AG04450 (cell line): ENCODE data around the gene PLXND1. TPM values are rescaled to one million over a fixed set of nuclear protein-coding genes. Genes with fewer than 3 reads are reported as not detected.

Experiments
- CTCF ChIA-PET: fragments of 300-600, 350-600 bp; formaldehyde crosslinking; extraction: SDS; loops from one replicate; lab custom pipeline; 2022; ENCODE audit warnings: antibody characterized with exemption, inconsistent platforms; lab: Charles Lee
- POLR2A ChIA-PET: fragments of 350-600 bp; formaldehyde crosslinking; extraction: SDS; loops from one replicate; lab custom pipeline; 2021; ENCODE audit warnings: antibody characterized with exemption, inconsistent platforms; lab: Yijun Ruan, JAX
- DNase-seq: peaks from one replicate; pipeline ENCODE4 v3.0.0-alpha.2; 2011; ENCODE audit warnings: low read depth, low spot score
- H3K27ac ChIP-seq: one replicate; pipeline ENCODE4 v1.5.1; 2012; ENCODE audit warnings: low read depth, low read length, control low read depth
- H3K27me3 ChIP-seq: one replicate; pipeline ENCODE4 v1.6.0; 2012; ENCODE audit warnings: low read length; ENCODE audit not compliant: control insufficient read depth, insufficient read depth
- H3K4me3 ChIP-seq: 2 replicates; pipeline ENCODE4 v1.5.1; 2011; ENCODE audit warnings: mild to moderate bottlenecking, low read depth, low read length, control low read depth
- H3K9me3 ChIP-seq: 2 replicates; pipeline ENCODE4 v1.5.1; 2012; ENCODE audit warnings: low read length; ENCODE audit not compliant: control insufficient read depth, insufficient read depth
- CTCF ChIP-seq: IDR thresholded peaks from 2 replicates; pipeline ENCODE4 v1.5.1; 2011; ENCODE audit warnings: low read depth, low read length, control low read depth, inconsistent platforms
- polyA plus RNA-seq: library from polyadenylated mRNA; depleted of rRNA; stranded (reverse); fragments of >200 nt; gene quantifications from 2 replicates; pipeline ENCODE4 v1.2.3, GENCODE V29; 2011

The PLXND1 gene
- polyA plus RNA-seq, 1 experiment: 37.1 TPM

- Histone ChIP-seq H3K27ac (peak overlapping the region; percentile 61), H3K9me3 (no peaks in the 10 kb centered on the region; the same call in 1 of the 2 replicates), H3K27me3 (no peaks in the 10 kb centered on the region), H3K4me3 (no peak overlapping the region)
- CTCF ChIA-PET: interaction anchor here (1.4 kb wide), 1 partner anchor 69 kb away, joined by 7 read pairs; no protein-coding TSS in a partner anchor
- POLR2A ChIA-PET: interaction anchor here (0.6 to 2.9 kb wide), 3 partner anchors 38 to 69 kb away, joined by 3 to 12 read pairs (median 4); no protein-coding TSS in a partner anchor
- DNase-seq: peak; percentile 32
- no peak for TF ChIP-seq CTCF
Observed at GRCh38 chr3:129558772-129559564, 47.5 kb downstream of the PLXND1 start.

- no peak overlapping the region for H3K4me3 ChIP-seq
- DNase-seq: no peak
- H3K27me3 ChIP-seq: no peaks in the 10 kb centered on the region
- H3K9me3 ChIP-seq: no peaks in the 10 kb centered on the region; the same call in 1 of the 2 replicates
- POLR2A ChIA-PET: interaction anchor here (1.2 to 2.9 kb wide), 2 partner anchors 39 to 64 kb away, joined by 3 to 12 read pairs; no protein-coding TSS in a partner anchor
- no peak for TF ChIP-seq CTCF
- CTCF ChIA-PET: interaction anchor here (0.5 to 1.4 kb wide), 2 partner anchors 68 to 182 kb away, joined by 5 to 7 read pairs; no protein-coding TSS in a partner anchor
- H3K27ac ChIP-seq: peak overlapping the region; percentile 39
Observed at GRCh38 chr3:129558081-129558771, 48.2 kb downstream of the PLXND1 start.

- CTCF ChIA-PET: interaction anchor here (0.5 kb wide), 1 partner anchor 181 kb away, joined by 5 read pairs; no protein-coding TSS in a partner anchor
- H3K27me3 ChIP-seq: no peaks in the 10 kb centered on the region
- TF ChIP-seq CTCF: no peak
- H3K4me3 ChIP-seq: no peak overlapping the region
- DNase-seq: no peak
- H3K27ac ChIP-seq: no peak overlapping the region
- H3K9me3 ChIP-seq: no peaks in the 10 kb centered on the region; the same call in 1 of the 2 replicates
- POLR2A ChIA-PET: no interaction called here
Observed at GRCh38 chr3:129557548-129557894, 49.0 kb downstream of the PLXND1 start.

GRCh38 chr3:129556890-129557547 lies 49.5 kb downstream of the PLXND1 start:
- TF ChIP-seq CTCF: no peak
- no peak for DNase-seq
- no peak overlapping the region for H3K4me3 ChIP-seq
- no peaks in the 10 kb centered on the region; the same call in 1 of the 2 replicates for H3K9me3 ChIP-seq
- no peaks in the 10 kb centered on the region for H3K27me3 ChIP-seq
- CTCF ChIA-PET: interaction anchor here (2.9 kb wide), 1 partner anchor 67 kb away, joined by 6 read pairs; no protein-coding TSS in a partner anchor
- POLR2A ChIA-PET: no interaction called here
- H3K27ac ChIP-seq: no peak overlapping the region
